NCI-H2227 (cell line): ENCODE results near the gene TRIP11.
A peak's percentile ranks its signal among the peaks of the same experiment; 100 is the strongest.

Experiments
- DNase-seq: peaks from one replicate; lab custom pipeline; 2025; ENCODE audit not compliant: unreplicated experiment; lab: John Stamatoyannopoulos, UW

TRIP11 gene

DNA sequence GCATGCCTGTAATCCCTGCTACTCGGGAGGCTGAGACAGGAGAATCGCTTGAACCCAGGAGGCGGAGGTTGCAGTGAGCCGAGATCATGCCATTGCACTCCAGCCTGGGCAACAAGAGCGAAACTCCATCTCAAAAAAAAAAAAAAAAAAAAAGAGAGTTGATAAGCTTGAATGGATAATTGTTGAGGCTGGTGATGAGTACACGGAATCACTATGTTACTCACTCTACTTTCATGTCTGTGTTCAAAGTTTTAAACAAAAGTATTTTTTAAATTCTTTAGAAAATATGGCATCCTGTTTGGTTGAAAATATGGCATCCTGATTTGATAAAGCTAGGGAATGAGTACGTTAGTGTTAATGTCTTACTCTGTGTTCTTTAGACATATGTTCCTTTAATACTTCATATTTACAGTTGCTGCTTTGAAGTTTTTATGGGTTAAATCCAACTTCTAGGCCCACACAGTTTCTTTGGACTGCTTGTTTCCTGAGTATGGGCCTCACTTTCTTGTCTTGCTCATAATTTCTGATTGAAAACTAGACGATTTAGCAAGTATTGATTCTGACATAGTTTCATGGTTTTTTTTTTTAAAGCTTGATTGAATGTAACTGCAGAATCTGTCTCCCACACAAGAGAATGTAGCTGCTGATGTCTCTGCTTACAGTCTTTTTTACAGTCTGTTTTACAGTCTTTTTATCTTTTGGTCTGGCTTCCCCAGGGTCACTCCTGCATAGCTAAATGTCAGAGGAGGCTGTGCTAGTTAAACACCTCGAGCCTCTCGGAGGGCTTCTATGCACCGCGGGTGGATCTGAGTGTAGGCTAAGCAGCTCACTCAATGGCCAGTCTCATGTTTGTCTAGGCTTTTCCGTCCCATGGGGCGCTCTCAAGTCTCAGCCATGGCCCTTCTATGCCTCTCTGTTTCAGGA, 78.3 kb downstream of the TRIP11 start:
- no peak for DNase-seq

DNA sequence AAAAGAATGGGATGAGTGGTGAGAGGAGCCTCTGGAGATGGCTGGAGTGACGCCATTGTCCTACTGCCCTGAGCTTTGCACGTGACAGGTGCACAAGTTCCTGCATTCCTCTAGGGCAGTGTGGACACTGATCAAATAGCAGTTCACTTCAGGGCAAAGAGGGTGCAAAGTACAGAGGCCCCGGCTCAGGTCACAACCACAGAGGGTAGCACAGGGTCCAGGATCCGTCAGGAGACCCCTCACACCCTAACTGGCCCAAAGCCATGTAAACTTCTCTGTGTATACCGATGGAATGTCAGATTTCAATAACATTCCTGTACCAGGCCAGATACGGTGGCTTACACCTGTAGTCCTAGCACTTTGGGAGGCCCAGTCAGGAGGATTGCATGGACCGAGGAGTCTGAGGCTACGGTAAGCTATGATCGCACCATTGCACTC, 82.0 kb downstream of the TRIP11 start:
- no peak for DNase-seq

DNA sequence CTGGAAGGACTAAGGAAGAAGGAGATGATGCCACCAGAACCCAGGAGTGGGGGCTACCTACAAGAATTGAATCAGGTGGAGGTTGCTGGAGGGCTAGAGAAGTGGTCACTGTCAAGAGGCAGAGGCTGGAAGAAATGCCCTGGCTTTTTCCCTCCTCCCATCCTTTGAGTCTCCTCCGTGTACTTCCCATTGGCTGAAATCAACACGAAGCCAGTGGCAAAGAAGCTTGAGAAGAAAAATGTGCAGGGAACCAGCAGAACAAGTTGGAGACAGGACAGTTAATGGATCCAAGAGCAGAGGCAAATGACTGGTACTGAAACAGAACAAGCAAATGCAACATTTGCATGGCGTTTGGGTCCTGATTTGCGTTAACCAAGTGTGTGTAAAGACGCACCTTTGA, 83.2 kb downstream of the TRIP11 start:
- DNase-seq: no peak

DNA sequence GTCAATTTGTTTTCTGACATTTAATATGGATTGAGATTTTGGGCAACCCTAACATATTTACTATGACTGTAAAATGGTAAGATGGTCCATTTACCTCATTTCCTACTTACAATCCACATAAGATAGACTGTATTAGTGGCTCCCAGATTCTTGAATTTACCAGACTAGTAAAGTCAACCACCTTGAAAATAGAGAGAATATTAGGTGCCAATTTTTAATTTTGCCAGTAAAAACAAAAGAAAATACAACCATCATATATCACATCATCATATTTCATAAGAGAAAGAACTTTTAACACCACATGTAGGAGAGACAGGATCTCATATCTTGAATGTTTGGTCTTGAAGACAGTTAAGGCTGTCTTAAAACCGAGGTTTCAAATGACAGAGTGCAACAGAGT, 84.7 kb downstream of the TRIP11 start:
- no peak for DNase-seq

DNA sequence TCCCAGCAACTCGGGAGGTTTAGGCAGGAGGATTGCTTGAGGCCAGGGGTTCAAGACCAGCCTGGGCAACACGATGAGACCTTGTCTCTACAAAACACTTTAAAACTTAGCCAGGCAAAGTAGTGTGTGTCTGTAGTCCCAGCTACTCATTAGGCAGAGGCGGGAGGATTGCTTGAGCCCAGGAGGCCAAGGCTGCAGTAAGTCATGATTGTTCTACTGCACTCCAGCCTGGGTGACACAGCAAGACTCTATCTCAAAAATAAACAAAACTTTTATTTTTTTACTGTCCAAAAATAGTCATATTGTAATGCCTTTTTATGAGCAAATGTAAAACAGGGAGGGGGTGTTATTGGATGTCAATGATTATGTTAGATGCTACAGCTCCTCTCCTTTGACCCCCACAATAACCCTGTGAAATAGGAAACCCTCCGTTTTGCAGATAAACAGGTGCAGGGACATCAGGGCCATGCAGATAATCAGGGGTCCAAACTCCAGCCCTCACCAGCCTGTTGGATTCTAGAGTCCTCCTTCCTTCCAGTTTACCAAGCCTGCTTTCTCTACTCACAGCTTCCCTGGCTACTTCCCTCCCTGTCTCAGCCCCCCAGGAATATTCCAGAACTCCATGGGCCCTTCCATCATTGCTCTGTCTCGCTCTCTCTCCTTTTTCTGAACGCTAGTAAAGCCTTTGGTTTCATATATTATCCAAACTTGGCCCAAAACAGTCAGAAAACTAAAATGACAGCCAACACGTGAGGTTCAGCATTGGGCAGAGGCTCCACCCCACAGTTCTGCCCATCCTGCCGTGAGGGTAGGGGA, 86.5 kb downstream of the TRIP11 start:
- DNase-seq: no peak

DNA sequence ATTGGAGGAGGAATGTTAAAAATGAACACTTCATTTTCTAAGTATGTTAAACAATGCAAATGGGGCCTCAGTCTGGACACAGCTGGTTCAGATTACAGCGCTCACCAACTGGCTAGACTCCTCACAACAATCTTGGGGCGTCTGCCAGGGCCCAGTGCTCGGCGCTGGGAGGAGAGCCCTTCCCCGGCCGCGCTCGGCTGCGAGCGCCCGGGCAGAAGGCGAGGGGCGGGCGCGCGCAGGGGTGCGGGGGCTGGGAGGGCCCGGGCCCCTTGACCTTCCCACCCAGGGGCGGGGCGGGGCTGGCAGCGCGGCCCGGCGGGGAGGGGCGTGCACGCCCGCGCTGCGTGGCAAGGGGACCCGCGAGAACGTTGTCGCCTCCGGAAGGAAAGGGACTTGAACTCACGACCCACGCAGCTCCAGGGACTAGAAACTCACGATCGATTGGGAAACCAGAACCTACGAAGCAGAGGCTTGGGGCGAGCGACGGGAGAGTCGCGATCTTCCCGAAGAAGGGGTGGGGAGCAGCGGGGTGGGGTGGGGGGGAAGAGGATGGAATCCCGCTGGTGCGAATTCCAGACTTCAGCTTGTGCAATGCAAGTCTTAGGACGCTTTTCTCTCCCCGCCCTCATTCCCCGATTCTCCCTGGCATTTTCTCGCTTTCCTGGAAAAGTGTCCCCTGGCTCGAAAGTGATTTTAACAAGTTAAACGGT, 92.2 kb downstream of the TRIP11 start, which contains the start of gene FBLN5:
FBLN5 (minus strand) TSS at position 220 of the 710 bp plus-strand sequence. CDS start 465 bp downstream, outside the sequence.
- DNase-seq: peak; percentile 11

DNA sequence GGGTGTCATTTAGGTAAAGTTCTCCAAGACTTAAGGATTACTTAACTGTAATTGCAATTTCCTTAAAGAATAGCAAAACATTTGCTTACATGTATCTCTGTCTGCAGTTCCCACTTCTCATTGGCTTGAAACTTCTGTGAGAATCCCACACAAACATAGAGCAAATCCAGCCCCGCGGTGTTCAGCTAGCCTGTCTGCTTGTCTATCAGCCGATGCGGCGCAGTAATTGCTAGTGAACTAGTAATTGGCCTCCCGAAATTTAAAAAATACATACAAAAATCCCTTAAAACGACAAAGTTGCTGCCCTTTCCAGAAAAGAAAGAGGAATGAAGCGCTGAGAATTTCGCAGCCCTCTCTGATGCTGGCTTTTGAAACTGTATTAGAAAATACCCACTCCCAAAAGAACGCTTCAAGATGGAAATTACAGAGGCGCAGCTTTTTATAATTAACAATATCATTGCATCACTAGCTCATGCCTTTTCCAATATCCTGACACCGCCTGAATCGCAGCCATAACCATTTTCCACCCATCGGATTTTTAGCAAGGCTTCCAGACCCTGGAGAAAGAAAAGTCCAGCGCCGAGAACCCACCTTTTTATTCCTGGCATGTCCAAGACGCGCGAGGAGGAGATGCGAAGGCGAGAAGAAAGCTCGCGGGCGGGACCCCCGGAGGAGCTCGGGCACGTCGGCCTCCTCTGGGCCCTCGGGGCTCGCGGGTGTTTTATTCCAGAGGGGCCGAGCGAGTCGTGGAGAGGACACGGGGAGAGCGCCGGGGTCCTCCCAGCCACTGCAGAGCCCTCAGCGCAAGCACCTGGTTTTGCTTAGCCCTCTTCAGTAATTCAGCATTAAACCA, 93.0 kb downstream of the TRIP11 start:
- DNase-seq: no peak

DNA sequence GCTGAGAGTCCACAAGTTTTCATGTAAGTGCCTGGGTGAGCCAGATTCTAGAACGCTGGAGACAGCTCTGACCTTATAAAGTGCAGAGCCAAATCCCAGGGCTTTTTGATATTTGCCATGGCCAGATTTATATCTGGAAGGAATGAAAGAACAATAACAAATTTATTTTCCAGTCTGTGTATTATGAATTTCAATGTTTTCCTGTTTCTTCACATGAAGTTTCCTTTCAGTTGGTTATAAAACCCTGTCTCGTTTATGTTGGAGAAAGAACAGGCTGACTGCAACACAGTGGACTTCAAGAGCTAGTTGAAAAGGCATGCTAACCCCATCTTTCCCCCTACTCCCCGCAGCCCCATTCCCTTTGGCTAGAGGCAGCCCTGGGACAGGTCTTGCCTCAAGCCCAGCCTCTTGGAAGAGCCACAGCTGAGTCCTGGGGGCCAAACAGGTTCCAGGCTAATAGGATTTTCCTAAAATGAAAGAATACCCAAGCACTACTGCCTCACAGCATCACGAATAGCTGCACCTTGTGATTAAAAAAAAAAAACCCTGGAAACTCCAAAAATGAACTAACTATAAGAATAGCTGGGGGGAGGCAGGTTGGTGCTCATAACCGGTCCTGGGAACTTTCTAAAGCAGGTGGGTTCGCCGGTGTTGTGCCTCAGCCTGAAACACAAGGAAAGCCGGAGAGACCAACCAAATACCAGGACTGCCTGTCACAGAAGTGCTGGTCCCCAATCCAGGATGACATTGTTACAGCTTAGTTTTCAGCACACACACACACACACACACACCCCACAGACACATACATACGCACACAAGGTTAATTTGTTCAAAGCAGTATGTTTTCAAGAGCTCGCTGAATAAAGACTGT, 93.9 kb downstream of the TRIP11 start:
- no peak for DNase-seq

DNA sequence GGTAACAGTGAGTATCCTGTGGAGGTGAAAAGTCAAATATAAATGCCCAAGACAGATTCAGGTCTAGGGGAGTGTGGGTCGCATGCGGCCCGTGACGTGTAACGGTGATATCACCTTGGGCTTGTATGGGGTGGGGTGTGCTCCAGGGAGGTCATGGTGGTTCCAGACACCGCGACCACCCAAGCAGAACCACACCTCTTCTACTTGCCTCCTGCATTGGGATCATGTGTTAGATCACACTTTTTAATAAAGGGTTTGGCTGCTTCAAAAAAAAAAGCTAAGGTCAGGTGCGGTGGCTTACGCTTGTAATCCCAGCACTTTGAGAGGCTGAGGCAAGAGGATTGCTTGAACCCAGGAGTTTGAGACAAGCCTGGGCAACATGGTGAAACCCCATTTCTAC, 96.9 kb downstream of the TRIP11 start:
- no peak for DNase-seq

DNA sequence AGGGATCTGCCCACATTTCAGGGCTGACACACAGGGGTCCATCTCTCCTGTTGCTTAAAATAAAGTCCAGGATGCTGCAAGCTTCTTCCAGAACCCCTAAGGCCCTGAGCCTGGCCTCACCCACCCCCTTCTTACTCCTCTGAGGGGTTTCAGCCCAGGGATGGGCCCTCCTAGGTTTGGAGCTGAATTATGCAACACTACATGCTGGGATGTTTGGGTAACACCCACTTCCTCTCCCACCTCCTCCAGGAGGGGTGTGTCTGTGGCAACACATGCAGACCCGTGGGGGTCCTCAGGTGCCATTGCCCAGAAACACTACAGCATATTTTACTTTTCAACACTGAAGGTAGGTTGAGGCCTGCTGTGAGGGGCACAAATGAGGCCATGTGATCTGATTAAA, 97.7 kb downstream of the TRIP11 start:
- DNase-seq: no peak

DNA sequence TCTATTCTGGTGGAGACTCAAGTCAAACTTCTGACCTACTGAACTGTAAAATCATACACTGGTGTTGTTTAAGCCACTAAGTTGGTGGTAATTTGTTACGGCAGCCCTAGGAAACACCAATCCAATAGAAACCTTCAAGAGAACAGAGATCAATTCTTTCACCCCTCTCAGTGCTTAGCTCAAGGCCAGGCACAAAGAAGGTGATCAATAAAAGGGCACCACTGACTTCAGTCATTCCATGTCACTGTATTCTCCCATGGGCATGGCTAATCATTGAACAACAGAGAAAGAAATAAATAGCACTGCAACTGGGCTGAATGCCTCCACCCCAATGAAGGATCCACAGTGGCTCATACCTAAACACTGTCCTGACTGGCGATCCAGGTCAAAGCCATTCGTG, 99.7 kb downstream of the TRIP11 start:
- DNase-seq: no peak

DNA sequence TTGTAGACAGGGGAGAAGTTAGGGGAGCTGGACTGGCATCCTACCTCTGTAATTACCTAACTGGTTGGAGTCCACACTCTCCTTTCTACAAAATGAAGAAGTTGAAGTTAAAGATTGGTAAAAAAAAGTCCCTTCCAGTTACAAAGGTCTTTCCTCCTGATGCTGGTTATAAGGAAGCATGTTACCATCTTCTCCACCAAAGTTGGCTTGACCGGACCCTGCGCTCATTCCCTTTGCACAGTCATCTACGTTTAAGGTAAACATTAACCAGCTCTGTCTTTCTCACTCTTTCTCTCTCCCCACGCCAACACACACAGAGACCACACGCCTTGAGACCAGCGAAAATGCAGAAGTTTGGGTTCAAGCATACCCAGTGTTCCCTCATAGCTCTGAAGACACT, 104.3 kb downstream of the TRIP11 start:
- DNase-seq: no peak

DNA sequence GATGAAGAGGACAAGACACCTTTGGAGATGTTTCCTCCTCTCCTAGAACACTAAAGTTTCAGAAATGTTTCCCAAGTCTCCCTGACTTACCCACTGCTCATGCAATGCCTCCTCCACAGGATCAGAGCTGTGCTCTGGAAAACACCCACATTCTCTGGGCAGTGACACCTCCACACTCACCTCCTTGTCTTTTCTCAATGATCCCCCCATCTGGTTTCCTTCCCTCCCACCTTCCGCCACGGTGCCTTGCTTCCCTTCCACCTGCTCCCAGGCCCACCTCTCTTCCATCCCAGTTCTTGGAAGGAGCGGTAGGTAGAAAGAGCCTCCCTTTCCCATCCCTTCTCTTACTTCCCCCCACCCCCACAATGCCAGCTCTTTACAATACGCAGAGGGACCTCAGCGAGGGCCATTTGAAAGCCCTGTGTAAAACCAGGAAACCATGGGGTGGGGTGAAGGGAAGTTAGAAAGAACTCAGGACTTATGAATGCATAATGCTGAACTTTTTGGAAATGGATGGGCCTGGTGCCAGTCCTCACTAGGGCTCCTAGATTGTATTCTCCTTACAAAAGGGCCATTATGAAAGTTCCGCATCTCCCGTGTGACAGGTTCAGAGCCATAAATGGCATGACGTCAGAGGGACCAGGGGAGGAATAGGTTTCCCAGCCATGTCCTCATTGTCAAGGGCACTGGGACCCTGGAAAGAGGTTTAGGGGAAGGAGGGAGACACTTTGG, 105.1 kb downstream of the TRIP11 start:
- DNase-seq: no peak

DNA sequence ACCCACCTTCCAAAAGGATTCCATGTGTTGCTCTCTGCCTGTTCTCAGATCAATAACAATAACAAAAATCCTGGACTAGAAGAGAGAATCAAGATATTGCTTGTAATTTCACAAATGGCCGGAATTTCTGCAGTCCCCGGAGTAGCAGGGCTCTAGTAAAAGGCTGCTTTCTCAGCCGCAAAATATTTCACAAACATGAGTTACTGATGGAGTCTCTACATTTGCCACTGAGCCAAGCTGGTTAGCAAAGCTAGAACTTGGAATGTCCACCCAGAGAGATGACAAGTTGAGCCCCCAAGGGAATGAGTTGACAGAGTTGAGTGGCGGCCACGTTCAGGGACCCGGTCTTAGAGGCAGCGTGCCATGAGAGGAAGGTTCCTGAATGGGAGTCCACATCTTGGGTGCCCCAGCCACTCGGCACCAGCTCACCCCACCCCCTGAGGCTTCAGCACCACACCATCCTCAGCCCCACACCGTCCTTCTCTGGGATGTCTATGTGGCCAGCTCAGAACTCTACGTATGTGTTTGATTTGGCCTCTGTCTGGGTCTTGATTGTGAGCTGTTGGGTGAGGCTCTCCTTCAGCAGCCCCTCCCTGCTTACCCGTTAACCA, 108.3 kb downstream of the TRIP11 start:
- no peak for DNase-seq

DNA sequence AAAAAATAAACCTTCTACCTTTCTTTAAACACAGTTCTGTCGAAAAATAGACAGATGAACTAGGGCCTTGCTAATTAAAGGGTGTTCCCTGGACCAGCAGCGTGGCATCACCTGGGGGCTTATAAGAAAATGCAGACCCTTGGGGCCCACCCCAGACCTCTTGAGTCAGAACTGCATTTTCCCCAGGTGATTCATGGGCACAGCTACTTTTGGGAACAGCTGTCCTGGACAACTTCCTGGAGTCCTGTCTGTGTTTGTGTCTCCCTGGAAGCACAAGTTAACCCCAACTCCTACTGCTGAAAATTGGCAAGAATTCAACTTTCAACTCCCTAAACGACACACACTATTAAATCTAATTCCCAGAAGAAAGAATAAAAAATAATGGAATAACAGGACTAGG, 110.2 kb downstream of the TRIP11 start:
- no peak for DNase-seq

DNA sequence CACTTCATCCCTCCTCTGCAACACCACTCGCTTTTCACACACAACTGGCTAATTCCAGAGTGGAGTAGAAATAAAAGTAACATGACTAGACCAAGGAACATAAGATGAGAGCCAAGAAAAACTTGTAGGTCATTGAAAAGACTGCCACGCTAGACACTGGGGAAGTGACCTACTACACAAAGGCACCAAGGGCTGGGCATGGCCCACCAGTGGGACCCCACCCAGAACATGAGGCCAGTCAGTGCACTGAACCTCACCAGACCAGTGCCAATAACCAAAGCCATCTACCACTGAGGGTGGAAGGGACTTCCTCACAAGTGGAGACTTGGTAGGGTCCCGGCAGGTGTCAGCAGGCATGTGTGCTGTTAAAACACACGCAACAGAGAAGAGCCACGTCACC, 112.1 kb downstream of the TRIP11 start:
- no peak for DNase-seq

DNA sequence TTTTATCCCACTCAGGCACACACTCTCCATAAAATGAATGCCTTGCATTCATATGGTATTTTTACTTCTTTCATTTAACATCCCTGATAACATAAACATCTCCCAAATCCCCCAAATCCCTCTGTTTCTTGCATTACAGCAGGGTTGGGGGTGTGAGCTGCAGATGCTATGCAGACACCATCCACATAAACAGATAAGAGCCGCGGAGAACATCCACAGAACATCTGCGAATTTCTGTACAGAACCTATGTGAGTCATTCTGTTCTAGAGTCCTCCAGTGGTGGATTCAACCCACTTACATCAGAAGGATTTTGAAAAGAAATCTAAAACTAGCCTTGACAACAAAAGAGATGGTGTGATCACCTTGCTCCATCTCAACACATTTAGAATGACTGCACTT, 112.7 kb downstream of the TRIP11 start:
- no peak for DNase-seq

DNA sequence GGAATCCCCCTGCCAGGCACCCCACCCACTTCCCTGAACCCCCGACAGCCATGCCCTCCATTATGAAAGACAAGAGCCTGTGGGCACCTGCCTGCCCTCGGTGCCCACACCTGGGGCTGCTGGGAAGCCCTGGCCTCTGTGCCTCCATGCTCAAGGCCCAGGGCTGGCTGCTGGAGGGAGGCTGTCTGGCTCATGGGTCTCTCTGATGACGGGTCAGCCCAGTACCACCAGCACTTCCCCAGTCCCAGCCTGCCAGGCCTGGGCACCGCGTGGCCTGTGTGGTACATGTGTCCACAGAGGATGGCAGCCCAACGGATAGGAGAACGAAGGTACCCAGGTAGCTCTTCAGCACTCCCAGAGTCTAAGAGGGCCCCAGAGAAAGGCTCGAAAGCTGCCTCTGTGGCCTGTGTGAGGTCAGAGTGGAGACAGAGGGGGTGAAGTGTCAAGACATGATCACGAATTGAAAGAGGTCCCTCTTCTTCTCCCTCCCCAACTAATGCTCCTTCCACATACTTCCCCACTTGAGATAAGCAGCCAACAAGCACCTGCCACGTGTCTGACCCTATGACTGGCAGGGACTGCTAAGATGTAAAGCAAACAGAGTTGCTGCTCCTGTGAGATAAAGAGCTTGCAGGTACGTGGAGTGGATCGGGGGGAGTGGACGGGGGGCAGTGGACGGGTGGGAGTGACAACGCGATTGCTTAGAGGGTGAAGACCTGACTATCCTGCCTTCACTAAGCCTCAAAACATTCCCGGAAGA, 113.5 kb downstream of the TRIP11 start:
- no peak for DNase-seq
